Kidney (tissue), 14 donors: ENCODE measurements around the gene C19orf12. TPM values are rescaled to one million over a fixed set of nuclear protein-coding genes. Genes with fewer than 3 reads are reported as not detected.

ENCODE experiments used
- DNase-seq, 5 donors: peaks; one replicate each; pipeline ENCODE4 v3.0.0-alpha.2; 2013 to 2020
- FAIRE-seq: peaks from 2 replicates; lab custom pipeline; 2012; peaks lifted over from hg19 to GRCh38; lab: Jason Lieb, UNC
- H3K27ac ChIP-seq, 2 donors: one replicate each; pipeline ENCODE4 v1.7.0; 2013; ENCODE audit warnings: low read depth in 2 of 2, low read length in 2 of 2, inconsistent platforms in 1 of 2
- H3K27me3 ChIP-seq: one replicate; pipeline ENCODE4 v1.7.1; 2013; ENCODE audit warnings: low read length, inconsistent platforms; ENCODE audit not compliant: control insufficient read depth, insufficient read depth
- H3K36me3 ChIP-seq, 3 donors: one replicate each; pipeline versions ENCODE4 v1.7.0 to v1.7.1; 2013; ENCODE audit warnings: low read length in 3 of 3, control low read depth in 1 of 3, inconsistent platforms in 1 of 3; ENCODE audit not compliant: insufficient read depth in 3 of 3, control insufficient read depth in 2 of 3
- H3K4me1 ChIP-seq, 3 donors: one replicate each; pipeline versions ENCODE4 v1.7.0 to v1.7.1; 2013; ENCODE audit warnings: low read length in 3 of 3, inconsistent platforms in 1 of 3, low read depth in 1 of 3; ENCODE audit not compliant: control insufficient read depth in 2 of 3, insufficient read depth in 2 of 3
- H3K4me3 ChIP-seq, 3 donors: one replicate each; pipeline versions ENCODE4 v1.7.0 to v1.8.1; 2013; ENCODE audit warnings: low read length in 3 of 3, control low read depth in 1 of 3, inconsistent platforms in 1 of 3
- H3K9ac ChIP-seq, 3 donors: one replicate each; pipeline versions ENCODE4 v1.7.0 to v1.7.1; 2013; ENCODE audit warnings: low read length in 3 of 3, control low read depth in 1 of 3, inconsistent platforms in 1 of 3
- H3K9me3 ChIP-seq, 3 donors: one replicate each; pipeline versions ENCODE4 v1.7.0 to v1.7.1; 2013; ENCODE audit warnings: low read length in 3 of 3, control low read depth in 1 of 3, inconsistent platforms in 1 of 3; ENCODE audit not compliant: control insufficient read depth in 2 of 3, insufficient read depth in 1 of 3
- CTCF ChIP-seq: IDR thresholded peaks from 3 replicates; pipeline ENCODE4 v1.5.1; 2012; ENCODE audit warnings: mild to moderate bottlenecking, moderate library complexity, borderline replicate concordance; ENCODE audit not compliant: insufficient read depth; ENCODE audit errors: extremely low read depth
- intact Hi-C: fragments of 100-400 bp; cut with DNase I; formaldehyde crosslinking; loops from one replicate; pipeline ENCODE4 v1.11.1; 2022
- polyA plus RNA-seq: library from polyadenylated mRNA; stranded (reverse); fragments of 350-450 nt; fragmentation: Illumina TruSeq; extraction: RNeasy Lipid Tissue Mini Kit (QIAGEN cat#74804); gene quantifications from one replicate; pipeline ENCODE4 v1.2.3, GENCODE V29; 2014; ENCODE audit warnings: low read depth, low replicate concordance; ENCODE audit not compliant: insufficient read depth
- total RNA-seq: library from RNA; stranded (reverse); fragmentation: NEBNext Ultra II Directional; extraction: Animal tissue kit (Norgen Biotek cat#: 25700); gene quantifications from one replicate; pipeline ENCODE4 v1.2.1, GENCODE V29; 2021
- donor health status: control.
- donor health status: control.
- donor health status: control.
- donor health status: control.
- donor health status: control.
- donor health status: DM: yes; HTN: yes; CAD: no.
- donor health status: Normal renal cell carcinoma (clear cell type).

C19orf12 gene
- total and polyA plus RNA-seq, 2 donors from 2014 or later: 21.2 to 27.1 TPM

GRCh38 chr19:29743681-29744080 lies 28.6 kb upstream of the C19orf12 start:
- no peaks in the 10 kb centered on the region for H3K27me3 ChIP-seq
- H3K4me1 ChIP-seq: no peaks in the 10 kb centered on the region
- DNase-seq (no peak), FAIRE-seq (no peak)
- H3K36me3 ChIP-seq: no peaks in the 10 kb centered on the region
- H3K9ac ChIP-seq: no peak overlapping the region
- H3K27ac ChIP-seq: no peak overlapping the region
- H3K9me3 ChIP-seq: no peaks in the 10 kb centered on the region
- no peak overlapping the region for H3K4me3 ChIP-seq
- no peak for TF ChIP-seq CTCF
- intact Hi-C loops: no loop called here

DNA sequence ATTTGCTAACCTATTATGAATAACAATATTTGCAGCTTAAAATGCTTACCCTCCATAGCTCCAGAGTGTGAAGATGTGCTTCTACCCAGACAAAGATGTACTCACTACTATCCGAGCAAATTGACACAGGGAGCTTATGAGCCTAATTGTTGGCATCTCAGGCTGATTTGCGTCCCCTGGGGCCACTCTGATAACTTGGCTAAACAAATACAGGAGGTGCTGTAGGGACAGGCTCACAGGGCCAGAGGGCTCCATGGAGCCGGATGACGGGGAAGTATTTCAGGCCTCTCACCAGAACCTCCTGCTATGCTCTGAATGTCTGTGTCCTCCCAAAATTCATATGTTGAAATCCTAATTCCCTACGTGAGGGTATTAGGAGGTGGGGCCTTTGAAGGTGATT lies 26.7 kb upstream of the C19orf12 start:
- no peaks in the 10 kb centered on the region for H3K4me1 ChIP-seq
- DNase-seq: peak in 1 of 5 donors; percentile 39
- H3K9me3 ChIP-seq: no peaks in the 10 kb centered on the region
- H3K27ac ChIP-seq: no peak overlapping the region
- no peaks in the 10 kb centered on the region for H3K27me3 ChIP-seq
- no peak for FAIRE-seq
- intact Hi-C loops: no loop called here
- H3K36me3 ChIP-seq: no peaks in the 10 kb centered on the region
- H3K4me3 ChIP-seq: no peak overlapping the region
- no peak for TF ChIP-seq CTCF
- H3K9ac ChIP-seq: no peak overlapping the region

DNA sequence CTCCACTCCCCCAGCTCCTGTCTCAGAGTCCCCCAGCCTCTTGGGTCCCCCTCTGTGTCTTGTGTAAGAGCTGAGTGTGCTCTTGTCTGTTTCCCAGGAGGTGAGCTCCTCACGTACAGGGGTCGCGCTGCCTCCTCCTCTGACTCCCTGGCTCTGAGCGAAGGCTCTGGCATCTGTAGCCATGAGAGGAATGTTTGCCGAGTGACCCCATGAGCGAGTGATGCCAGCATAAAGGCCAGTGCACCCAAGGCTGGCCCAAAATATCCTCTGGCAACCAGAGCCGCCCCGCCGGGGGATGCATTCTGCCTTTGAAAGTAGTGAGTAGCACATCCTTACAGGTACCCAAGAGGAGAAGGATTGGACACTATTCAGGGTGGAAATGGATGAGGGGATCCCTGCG lies 26.2 kb upstream of the C19orf12 start:
- no peak overlapping the region for H3K27ac ChIP-seq
- intact Hi-C loops: no loop called here
- H3K9me3 ChIP-seq: no peaks in the 10 kb centered on the region
- no peaks in the 10 kb centered on the region for H3K36me3 ChIP-seq
- no peak overlapping the region for H3K9ac ChIP-seq
- DNase-seq (peak in 1 of 5 donors; percentile 26), FAIRE-seq (no peak)
- H3K4me1 ChIP-seq: no peaks in the 10 kb centered on the region
- no peak overlapping the region for H3K4me3 ChIP-seq
- no peak for TF ChIP-seq CTCF
- H3K27me3 ChIP-seq: no peaks in the 10 kb centered on the region

- H3K36me3 ChIP-seq: no peaks in the 10 kb centered on the region
- H3K9me3 ChIP-seq: no peaks in the 10 kb centered on the region
- no peak overlapping the region for H3K27ac ChIP-seq
- no peak for TF ChIP-seq CTCF
- no peak overlapping the region for H3K9ac ChIP-seq
- intact Hi-C loops: no loop called here
- FAIRE-seq (no peak), DNase-seq (peak in 1 of 5 donors; percentile 14)
- H3K27me3 ChIP-seq: no peaks in the 10 kb centered on the region
- no peak overlapping the region for H3K4me3 ChIP-seq
- no peaks in the 10 kb centered on the region for H3K4me1 ChIP-seq
Observed at GRCh38 chr19:29737461-29738000, 22.5 kb upstream of the C19orf12 start.
